Thymus (tissue), 11 donors: ENCODE measurements around the gene TIRAP. TPM values are rescaled to one million over a fixed set of nuclear protein-coding genes. Genes with fewer than 3 reads are reported as not detected.

Experiments
- DNase-seq, 9 donors: peaks; one replicate each; pipeline ENCODE4 v3.0.0-alpha.2; 2013; ENCODE audit warnings: low spot score in 9 of 9, low read depth in 6 of 9, missing footprints in 1 of 9
- H3K27ac ChIP-seq, 2 donors: one replicate each; pipeline ENCODE4 v1.5.1; 2013; ENCODE audit warnings: control low read depth in 1 of 2, low read depth in 1 of 2, low read length in 1 of 2, mild to moderate bottlenecking in 1 of 2, moderate library complexity in 1 of 2
- H3K27me3 ChIP-seq, 2 donors: one replicate each; pipeline ENCODE4 v1.5.1; 2013; ENCODE audit warnings: low read length in 1 of 2; ENCODE audit not compliant: control insufficient read depth in 2 of 2, insufficient read depth in 1 of 2
- H3K36me3 ChIP-seq, 2 donors: one replicate each; pipeline ENCODE4 v1.5.1; 2013; ENCODE audit warnings: low read length in 1 of 2, mild to moderate bottlenecking in 1 of 2, moderate library complexity in 1 of 2; ENCODE audit not compliant: control insufficient read depth in 2 of 2, insufficient read depth in 2 of 2
- H3K4me1 ChIP-seq, 2 donors: one replicate each; pipeline ENCODE4 v1.5.1; 2013; ENCODE audit warnings: low read length in 2 of 2; ENCODE audit not compliant: control insufficient read depth in 2 of 2, insufficient read depth in 2 of 2
- H3K4me3 ChIP-seq, 2 donors: one replicate each; pipeline ENCODE4 v1.5.1; 2013; ENCODE audit warnings: low read length in 2 of 2, control low read depth in 1 of 2, mild to moderate bottlenecking in 1 of 2
- H3K9me3 ChIP-seq, 2 donors: one replicate each; pipeline ENCODE4 v1.5.1; 2013; ENCODE audit warnings: low read length in 1 of 2, mild to moderate bottlenecking in 1 of 2; ENCODE audit not compliant: control insufficient read depth in 2 of 2, insufficient read depth in 1 of 2
- WGBS: extraction: QIAGEN DNeasy Blood & Tissue Kit; methylation state at CpG from one replicate; pipeline ENCODE4 v1.1.7; 2013; 5-methylcytosine and 5-hydroxymethylcytosine counted together
- polyA plus RNA-seq: library from polyadenylated mRNA; stranded (reverse); fragments of 200-250 nt; gene quantifications from one replicate; pipeline ENCODE4 v1.2.3, GENCODE V29; 2013
- total RNA-seq: library from RNA; stranded (reverse); fragments of 120-200 nt; gene quantifications from one replicate; pipeline ENCODE4 v1.2.4, GENCODE V29; 2013
- donor health status: healthy.

The TIRAP gene
- total and polyA plus RNA-seq, 2 donors, result 1.8 to 4.8 TPM

DNA sequence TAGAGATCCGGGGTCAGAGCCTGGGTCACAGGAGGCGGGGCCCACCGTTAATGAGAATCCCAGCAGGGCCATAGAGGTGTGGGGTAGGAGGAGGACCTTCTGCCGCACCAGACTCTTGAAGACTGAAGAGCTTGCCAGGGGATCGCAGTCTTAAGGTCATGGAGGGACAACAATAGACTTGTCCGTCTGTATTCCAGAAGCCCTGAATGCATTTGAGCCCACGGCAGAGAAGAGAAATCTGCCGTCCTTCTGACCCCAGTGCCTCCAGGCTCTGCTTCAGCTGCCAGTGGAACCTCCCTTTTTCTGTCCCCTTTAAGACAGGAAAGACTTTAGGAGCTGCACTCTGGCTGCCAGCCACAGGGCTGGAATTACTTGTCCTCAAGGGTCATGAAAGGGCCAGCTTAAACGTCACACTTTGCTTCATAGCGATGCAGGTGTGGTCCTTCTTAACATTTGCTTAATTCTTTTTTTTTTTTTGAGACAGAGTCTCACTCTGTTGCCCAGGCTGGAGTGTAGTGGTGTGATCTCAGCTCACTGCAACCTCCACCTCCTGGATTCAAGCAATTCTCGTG, 57.1 kb downstream of the TIRAP start:
- Histone ChIP-seq H3K4me1 (peaks cover 9 to 50% of the 10 kb centered on the region in 2 donors), H3K36me3 (peaks cover 41 to 42% of the 10 kb centered on the region in 2 donors), H3K27ac (no peak overlapping the region), H3K4me3 (no peak overlapping the region), H3K27me3 (no peaks in the 10 kb centered on the region), H3K9me3 (no peaks in the 10 kb centered on the region)
- WGBS, result 97% methylated on average over 11 of the region's 11 CpGs
- no peak for DNase-seq

- 95% methylated on average over 7 of the region's 7 CpGs for WGBS
- no peaks in the 10 kb centered on the region for H3K9me3 ChIP-seq
- peaks cover 2 to 50% of the 10 kb centered on the region in 2 donors for H3K4me1 ChIP-seq
- no peak overlapping the region for H3K27ac ChIP-seq
- DNase-seq, result no peak
- no peak overlapping the region for H3K4me3 ChIP-seq
- H3K36me3 ChIP-seq, result peaks cover 45 to 47% of the 10 kb centered on the region in 2 donors
- H3K27me3 ChIP-seq, result no peaks in the 10 kb centered on the region
Measured at GRCh38 chr11:126340960-126341606, 58.2 kb downstream of the TIRAP start.

GRCh38 chr11:126341760-126342161, 58.9 kb downstream of the TIRAP start:
- DNase-seq, result no peak
- WGBS, result 82% methylated on average over 3 of the region's 3 CpGs
- peaks cover 2 to 50% of the 10 kb centered on the region in 2 donors for H3K4me1 ChIP-seq
- H3K27ac ChIP-seq, result no peak overlapping the region
- H3K4me3 ChIP-seq, result no peak overlapping the region
- H3K36me3 ChIP-seq, result peaks cover 49 to 51% of the 10 kb centered on the region in 2 donors
- no peaks in the 10 kb centered on the region for H3K9me3 ChIP-seq
- no peaks in the 10 kb centered on the region for H3K27me3 ChIP-seq

DNA sequence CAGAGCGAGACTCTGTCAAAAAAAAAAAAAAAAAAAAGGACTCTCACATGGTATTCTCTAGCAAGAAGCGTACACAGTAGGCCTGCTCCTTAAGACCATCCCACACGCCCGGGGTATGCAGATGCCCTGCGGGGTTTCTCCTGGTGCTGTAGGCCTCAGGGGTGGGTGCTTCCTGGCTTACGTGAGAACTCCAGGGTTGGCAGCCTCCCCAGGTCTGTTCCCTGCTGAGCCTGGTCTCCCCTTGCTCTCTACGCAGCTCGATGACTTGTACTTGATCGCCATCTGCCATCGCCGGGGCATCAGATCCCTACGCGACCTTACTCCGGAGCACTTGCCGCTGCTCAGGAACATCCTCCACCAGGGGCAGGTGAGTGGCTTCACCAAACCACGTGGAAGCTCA, 60.2 kb downstream of the TIRAP start:
- no peak for DNase-seq
- H3K4me3 ChIP-seq, result no peak overlapping the region
- H3K4me1 ChIP-seq, result peaks cover 0 to 45% of the 10 kb centered on the region in 2 donors
- peaks cover 50 to 54% of the 10 kb centered on the region in 2 donors for H3K36me3 ChIP-seq
- no peak overlapping the region for H3K27ac ChIP-seq
- H3K9me3 ChIP-seq, result no peaks in the 10 kb centered on the region
- H3K27me3 ChIP-seq, result no peaks in the 10 kb centered on the region
- WGBS, result 97% methylated on average over 15 of the region's 16 CpGs

Other genes starting within 250 kb of the TIRAP start
- gene CDON, start 220.2 kb upstream of the TIRAP start, total RNA-seq, result 3.9 TPM
- gene CDON, start 220.2 kb upstream of the TIRAP start, polyA plus RNA-seq, result 1.4 TPM
- gene RPUSD4, start 71.4 kb upstream of the TIRAP start, total RNA-seq, result 16.0 TPM
- gene RPUSD4, start 71.4 kb upstream of the TIRAP start, polyA plus RNA-seq, result 20.5 TPM
- 23.7 TPM for gene FAM118B, start 71.3 kb upstream of the TIRAP start, total RNA-seq
- 9.5 TPM for gene FAM118B, start 71.3 kb upstream of the TIRAP start, polyA plus RNA-seq
- gene SRPRA, start 14.2 kb upstream of the TIRAP start, total RNA-seq, result 44.3 TPM
- gene SRPRA, start 14.2 kb upstream of the TIRAP start, polyA plus RNA-seq, result 46.2 TPM
- gene FOXRED1, start 13.9 kb upstream of the TIRAP start, total RNA-seq, result 29.5 TPM
- 25.2 TPM for gene FOXRED1, start 13.9 kb upstream of the TIRAP start, polyA plus RNA-seq
- gene DCPS, start 21.0 kb downstream of the TIRAP start, total RNA-seq, result 17.2 TPM
- gene DCPS, start 21.0 kb downstream of the TIRAP start, polyA plus RNA-seq, result 17.2 TPM
- 5.9 TPM for gene ST3GAL4, start 72.6 kb downstream of the TIRAP start, total RNA-seq
- gene ST3GAL4, start 72.6 kb downstream of the TIRAP start, polyA plus RNA-seq, result 6.1 TPM